ENCODE data around the gene NINJ2. TPM values are rescaled to one million over a fixed set of nuclear protein-coding genes. Genes with fewer than 3 reads are reported as not detected.

NINJ2 gene
- polyA plus RNA-seq, 3 donors = 32.9 to 92.7 (median 73.7) TPM

DNA sequence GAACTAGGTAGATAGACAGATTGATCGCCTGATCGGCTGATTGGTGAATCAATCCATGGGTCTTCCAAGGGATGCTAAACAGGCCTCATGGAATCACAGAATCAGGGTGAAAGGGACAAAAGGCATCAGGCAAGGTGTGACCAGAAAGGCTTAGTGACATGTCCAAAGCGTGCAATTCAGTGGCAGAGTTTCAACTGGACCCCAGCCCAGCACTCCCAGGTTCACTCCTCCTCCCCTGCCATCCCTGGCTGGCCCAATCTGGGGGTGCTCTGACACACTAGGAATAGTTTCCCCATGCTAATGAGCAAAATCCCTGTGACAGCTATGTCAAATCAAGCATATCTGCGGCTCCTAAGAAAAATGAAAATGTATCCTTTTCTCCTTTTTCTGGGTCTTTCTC, 50.4 kb downstream of the NINJ2 start:
- intact Hi-C loops (cut with micrococcal nuclease) = no loop called here

DNA sequence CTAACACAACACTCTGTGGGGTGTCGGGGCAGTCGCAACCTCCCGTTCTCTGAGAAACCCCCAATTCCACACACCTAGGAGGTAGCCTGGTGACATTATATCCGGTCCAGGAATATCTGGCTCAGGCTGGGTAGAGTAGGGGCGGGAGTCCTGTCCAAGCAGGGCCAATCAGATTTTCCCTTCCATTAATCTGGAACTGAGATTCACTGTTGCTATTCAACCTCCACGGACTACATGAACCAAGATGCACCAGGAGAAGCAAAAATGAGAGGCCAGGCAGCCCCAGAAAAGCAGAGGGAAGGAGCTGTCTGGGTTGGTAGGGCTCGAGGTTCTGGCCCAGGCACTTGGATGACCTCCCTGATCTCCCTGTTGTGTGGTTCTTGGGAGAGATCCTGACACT, 51.0 kb downstream of the NINJ2 start:
- Mint-ChIP-seq H3K27me3 (ENCODE audit: low read depth in 3 of 3) (peaks cover 0 to 5% (median 1%) of the 10 kb centered on the region in 3 donors), H3K4me1 (peaks cover 92% of the 10 kb centered on the region), H3K27ac (peak overlapping the region; percentile 50 to 99 (median 97)), H3K36me3 (peaks cover 0 to 4% of the 10 kb centered on the region in 2 donors), H3K4me3 (no peak overlapping the region), H3K9me3 (peaks cover 0 to 2% (median 0%) of the 10 kb centered on the region in 7 donors)
- Histone ChIP-seq H2AFZ (ENCODE audit: insufficient read depth, low read depth, low read length, poor library complexity, severe bottlenecking) (no peak overlapping the region), H3K9me3 (replicated peaks in 1 of 2; ENCODE audit: control insufficient read depth in 1 of 2, insufficient read depth in 1 of 2, low read length in 2 of 2) (no peaks in the 10 kb centered on the region), H3K27ac (ENCODE audit: low read depth in 1 of 2, low read length in 2 of 2) (peak overlapping the region in 1 of 2 donors; percentile 22), H4K20me1 (ENCODE audit: insufficient read depth, low read length) (no peaks in the 10 kb centered on the region), H3K36me3 (replicated peaks in 1 of 2; ENCODE audit: control insufficient read depth in 1 of 2, insufficient read depth in 2 of 2, low read length in 2 of 2) (no peaks in the 10 kb centered on the region), H3K4me2 (replicated peaks; ENCODE audit: extremely low read depth, low read length, poor library complexity, severe bottlenecking) (no peak overlapping the region), H3K79me2 (ENCODE audit: insufficient read depth, low read length) (peaks cover 14% of the 10 kb centered on the region), H3K9ac (ENCODE audit: insufficient read depth, low read length, poor library complexity, severe bottlenecking) (no peak overlapping the region), H3K27me3 (ENCODE audit: control insufficient read depth in 2 of 2, insufficient read depth in 2 of 2, low read length in 2 of 2) (no peaks in the 10 kb centered on the region), H3K4me1 (ENCODE audit: control insufficient read depth in 1 of 2, insufficient read depth in 2 of 2, low read length in 2 of 2) (peaks cover 96 to 97% of the 10 kb centered on the region in 2 donors), H3K4me3 (replicated peaks in 1 of 3; ENCODE audit: low read depth in 2 of 3, low read length in 3 of 3) (no peak overlapping the region)
- intact Hi-C loops (cut with micrococcal nuclease) = no loop called here
- no peak for DNase-seq
- TF ChIP-seq, protein P1, sequence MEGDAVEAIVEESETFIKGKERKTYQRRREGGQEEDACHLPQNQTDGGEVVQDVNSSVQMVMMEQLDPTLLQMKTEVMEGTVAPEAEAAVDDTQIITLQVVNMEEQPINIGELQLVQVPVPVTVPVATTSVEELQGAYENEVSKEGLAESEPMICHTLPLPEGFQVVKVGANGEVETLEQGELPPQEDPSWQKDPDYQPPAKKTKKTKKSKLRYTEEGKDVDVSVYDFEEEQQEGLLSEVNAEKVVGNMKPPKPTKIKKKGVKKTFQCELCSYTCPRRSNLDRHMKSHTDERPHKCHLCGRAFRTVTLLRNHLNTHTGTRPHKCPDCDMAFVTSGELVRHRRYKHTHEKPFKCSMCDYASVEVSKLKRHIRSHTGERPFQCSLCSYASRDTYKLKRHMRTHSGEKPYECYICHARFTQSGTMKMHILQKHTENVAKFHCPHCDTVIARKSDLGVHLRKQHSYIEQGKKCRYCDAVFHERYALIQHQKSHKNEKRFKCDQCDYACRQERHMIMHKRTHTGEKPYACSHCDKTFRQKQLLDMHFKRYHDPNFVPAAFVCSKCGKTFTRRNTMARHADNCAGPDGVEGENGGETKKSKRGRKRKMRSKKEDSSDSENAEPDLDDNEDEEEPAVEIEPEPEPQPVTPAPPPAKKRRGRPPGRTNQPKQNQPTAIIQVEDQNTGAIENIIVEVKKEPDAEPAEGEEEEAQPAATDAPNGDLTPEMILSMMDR (IDR thresholded peaks at IDR 0.05) = no peak
- WGBS (ENCODE audit: insufficient coverage) = 80% methylated on average over 1 of the region's 7 CpGs

More for the DNA sequence above, 50.4 kb downstream of the NINJ2 start:
- H3K9me3 Mint-ChIP-seq = peaks cover 0 to 2% (median 0%) of the 10 kb centered on the region in 7 donors
- Histone ChIP-seq H3K79me2 (ENCODE audit: insufficient read depth, low read length) (peaks cover 14% of the 10 kb centered on the region), H3K9ac (ENCODE audit: insufficient read depth, low read length, poor library complexity, severe bottlenecking) (no peak overlapping the region), H3K4me3 (replicated peaks in 1 of 3; ENCODE audit: low read depth in 2 of 3, low read length in 3 of 3) (no peak overlapping the region), H3K27me3 (ENCODE audit: control insufficient read depth in 2 of 2, insufficient read depth in 2 of 2, low read length in 2 of 2) (no peaks in the 10 kb centered on the region), H2AFZ (ENCODE audit: insufficient read depth, low read depth, low read length, poor library complexity, severe bottlenecking) (no peak overlapping the region), H3K9me3 (replicated peaks in 1 of 2; ENCODE audit: control insufficient read depth in 1 of 2, insufficient read depth in 1 of 2, low read length in 2 of 2) (no peaks in the 10 kb centered on the region), H4K20me1 (ENCODE audit: insufficient read depth, low read length) (no peaks in the 10 kb centered on the region), H3K4me1 (ENCODE audit: control insufficient read depth in 1 of 2, insufficient read depth in 2 of 2, low read length in 2 of 2) (peaks cover 96 to 97% of the 10 kb centered on the region in 2 donors), H3K27ac (ENCODE audit: low read depth in 1 of 2, low read length in 2 of 2) (peak overlapping the region in 1 of 2 donors; percentile 22), H3K4me2 (replicated peaks; ENCODE audit: extremely low read depth, low read length, poor library complexity, severe bottlenecking) (no peak overlapping the region), H3K36me3 (replicated peaks in 1 of 2; ENCODE audit: control insufficient read depth in 1 of 2, insufficient read depth in 2 of 2, low read length in 2 of 2) (no peaks in the 10 kb centered on the region)
- peaks cover 0 to 4% of the 10 kb centered on the region in 2 donors for H3K36me3 Mint-ChIP-seq
- peaks cover 92% of the 10 kb centered on the region for H3K4me1 Mint-ChIP-seq
- H3K27ac Mint-ChIP-seq = peak overlapping the region in 5 of 7 donors; percentile 50 to 87 (median 63)
- H3K4me3 Mint-ChIP-seq = no peak overlapping the region
- 93% methylated on average over 2 of the region's 4 CpGs for WGBS (ENCODE audit: insufficient coverage)
- DNase-seq = no peak
- TF ChIP-seq, protein P1 (IDR thresholded peaks at IDR 0.05) = no peak
- peaks cover 0 to 5% (median 1%) of the 10 kb centered on the region in 3 donors for H3K27me3 Mint-ChIP-seq (ENCODE audit: low read depth in 3 of 3)
